Measurements from ENCODE around the gene ZBED4.
"Not testable (repeated sequence)": the region's sequence is repeated elsewhere in the genome, so short reads cannot be mapped to it uniquely, and the experiment has no call there.

Gene ZBED4

DNA sequence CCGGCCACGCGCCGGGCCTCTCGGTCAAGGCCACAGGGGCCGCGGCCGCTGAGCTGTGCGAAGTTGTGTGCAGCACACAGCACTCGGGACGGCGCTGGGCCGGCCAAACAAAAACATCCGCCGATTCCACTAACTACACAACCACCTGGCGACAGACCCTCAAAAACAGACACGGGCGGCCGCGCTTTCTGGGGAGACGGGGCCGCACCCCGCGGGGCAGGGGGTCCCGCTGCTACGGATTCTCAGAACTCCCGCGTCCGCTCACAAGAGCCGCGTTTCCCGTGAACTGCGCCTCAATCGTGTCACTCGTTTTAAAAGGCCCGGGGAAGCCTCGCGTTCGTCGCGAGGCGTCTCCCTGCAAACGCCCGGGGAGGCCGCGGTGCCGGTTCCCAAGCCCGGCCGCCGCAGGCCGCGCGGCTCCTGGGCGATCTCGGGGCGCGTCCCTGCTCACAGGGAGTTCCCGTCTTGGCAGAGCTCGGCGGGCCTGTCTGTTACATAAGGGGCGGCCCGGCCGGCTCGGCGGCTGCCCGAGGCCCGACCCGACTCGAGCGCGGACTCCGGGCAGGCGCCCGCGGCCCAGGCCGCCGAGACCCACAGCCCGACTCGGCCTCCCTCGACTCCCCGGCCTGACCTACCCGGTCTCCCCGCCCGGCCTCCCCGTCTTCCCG is 26.9 kb upstream of the ZBED4 start:
- DNase-seq: peak; percentile 64

DNA sequence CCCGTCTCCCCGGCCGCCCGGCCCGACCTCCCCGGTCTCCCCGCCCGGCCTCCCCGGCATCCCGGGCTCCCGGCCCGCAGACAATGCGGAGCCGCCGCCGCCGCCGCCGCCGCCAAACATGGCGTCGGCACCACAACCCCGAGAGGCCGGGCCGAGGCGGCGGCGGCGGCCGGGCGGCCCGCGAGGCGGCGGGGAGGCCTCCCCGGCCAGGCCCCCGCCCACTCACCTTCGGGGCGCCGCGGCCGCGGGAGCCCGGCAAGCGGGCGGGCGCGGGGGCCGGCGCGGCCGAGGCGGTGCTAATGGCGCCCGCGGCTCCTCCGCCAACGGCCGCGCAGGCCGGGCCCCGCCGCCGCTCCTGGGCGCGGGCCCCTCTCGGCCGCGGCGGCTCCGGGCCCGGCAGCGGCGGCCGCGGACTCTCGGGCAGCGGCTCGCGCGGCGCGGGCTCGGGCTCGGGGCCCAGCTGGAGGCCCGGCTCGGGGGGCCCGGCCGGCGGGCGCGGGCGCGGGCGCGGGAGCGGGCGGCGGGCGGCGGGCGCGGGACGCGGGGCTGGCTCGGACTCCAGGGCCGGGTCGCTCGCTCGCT is 26.3 kb upstream of the ZBED4 start:
- peak; percentile 56 for DNase-seq

DNA sequence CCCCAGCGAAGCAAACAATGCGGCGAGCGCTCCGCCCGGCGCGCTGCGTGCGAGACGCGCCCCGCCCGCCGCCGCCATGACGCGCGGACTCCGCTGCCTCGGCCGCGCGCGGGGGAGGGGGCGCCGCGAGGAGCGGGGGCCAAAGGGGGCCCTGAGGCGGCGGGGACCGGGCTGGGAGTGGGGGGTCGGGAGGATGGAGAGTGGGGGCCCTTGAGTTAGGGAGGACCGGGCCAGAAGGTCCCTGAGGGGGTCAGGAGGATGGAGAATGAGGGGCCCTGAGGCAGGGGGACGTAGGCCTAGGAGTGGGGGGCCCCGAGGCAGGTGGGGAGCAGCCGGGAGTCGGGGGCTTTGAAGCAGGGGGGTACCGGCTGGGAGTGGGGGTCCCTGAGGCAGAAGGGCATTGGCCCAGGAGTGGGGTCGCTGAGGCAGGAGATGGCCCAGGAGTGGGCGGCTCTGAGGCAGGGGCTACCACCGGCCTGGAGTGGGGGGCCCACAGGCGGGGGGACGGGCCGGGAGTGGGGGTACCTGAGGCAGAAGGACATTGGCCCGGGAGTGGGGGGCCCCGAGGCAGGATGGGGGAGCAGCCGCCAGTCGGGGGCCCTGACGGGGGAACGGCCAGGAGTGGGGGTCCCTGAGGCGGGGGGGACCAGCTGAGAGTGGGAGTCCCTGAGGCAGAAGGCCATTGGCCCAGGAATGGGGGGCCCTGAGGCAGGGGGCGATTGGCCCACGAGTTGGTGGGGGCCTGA is 25.6 kb upstream of the ZBED4 start, which contains the start of gene BRD1:
Gene BRD1, minus strand, starts transcription at position 21 of the 746 bp plus-strand sequence. CDS start 3,556 bp downstream, outside the sequence.
- peak; percentile 86 for DNase-seq

DNA sequence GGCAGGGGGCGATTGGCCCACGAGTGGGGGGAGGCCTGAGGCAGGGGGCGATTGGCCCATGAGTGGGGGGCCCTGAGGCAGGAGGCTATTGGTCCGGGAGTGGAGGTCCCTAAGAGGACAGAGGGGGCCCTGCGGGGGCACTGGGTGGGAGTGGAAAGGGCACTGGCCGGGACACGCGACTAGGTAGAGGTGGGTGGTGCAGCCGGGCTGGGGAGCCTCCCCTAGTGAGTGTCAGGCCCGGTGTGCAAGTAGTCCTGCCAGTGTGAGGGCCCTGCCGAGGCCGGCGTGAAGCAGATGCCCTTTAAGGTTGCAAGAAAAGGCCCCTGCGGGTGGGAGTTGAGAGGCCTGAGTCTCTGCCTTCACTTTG is 25.1 kb upstream of the ZBED4 start:
- no peak for DNase-seq

DNA sequence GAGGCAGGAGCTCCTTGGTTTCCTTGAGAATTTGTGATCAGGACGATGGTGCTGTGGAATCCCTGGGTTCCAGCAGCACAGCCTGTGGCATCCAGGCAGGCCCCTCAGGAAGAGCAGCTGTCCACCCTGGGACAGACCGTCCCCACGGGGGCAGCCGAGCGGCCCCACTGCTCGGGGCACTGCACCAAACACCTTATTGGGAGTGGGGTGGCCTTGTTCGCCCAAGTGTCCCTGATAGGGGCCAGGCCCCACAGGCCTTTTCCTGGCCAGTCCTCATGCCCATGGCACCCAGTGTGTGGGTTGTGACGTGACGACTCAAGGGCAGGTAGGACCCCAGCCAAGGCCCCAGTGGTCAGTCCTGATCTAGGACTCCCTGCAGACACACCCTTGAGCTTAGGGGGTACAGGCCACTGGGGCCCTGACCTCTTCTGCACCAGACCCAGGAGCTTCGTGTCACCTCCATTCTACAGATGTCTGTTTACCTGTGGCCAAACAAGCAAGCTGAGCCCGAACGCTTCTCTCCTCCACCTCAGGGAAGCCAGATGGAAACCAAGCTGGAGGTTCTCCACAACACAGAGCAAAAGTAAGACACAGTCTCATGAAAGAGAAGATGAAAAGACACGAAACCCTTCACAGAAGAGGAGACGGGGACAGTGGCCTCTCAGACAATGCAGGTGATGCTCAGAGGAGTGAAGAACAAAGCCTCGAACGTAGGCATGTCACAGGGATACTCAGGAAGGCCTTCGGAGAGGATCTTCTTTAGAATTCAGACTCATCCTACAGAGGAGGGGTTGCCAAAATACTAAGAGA is 24.4 kb upstream of the ZBED4 start:
- DNase-seq: no peak

DNA sequence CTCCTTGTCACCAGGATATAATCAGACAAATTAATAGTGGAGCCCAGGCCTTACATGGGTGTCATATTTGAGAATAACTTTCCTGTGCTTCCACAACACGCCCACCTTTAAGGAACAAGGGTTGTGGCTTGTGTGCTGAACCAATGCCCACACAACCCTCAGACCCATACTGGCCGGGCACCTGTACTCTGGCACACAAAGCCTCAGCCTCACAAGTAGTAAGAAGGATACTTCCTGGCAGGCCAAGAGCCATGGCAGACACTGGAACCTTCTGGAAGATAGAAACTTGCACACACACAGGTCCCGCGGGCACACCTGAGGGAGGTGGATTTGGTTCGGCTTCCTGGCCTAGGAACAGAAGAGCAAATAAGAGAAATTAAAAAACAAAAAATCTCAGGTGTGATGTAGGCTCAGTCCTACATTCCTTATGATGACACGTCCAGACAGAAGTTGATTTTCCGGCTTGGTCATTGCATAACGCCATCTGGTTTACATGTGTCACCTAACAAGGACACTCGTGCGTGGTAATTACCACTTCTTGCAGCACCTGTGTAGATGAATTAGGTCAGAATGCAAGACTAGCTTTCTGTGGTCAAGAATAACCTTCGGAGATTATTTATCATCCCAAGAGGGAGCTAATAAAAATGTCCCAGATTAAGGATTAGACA is 20.2 kb upstream of the ZBED4 start:
- DNase-seq: no peak

DNA sequence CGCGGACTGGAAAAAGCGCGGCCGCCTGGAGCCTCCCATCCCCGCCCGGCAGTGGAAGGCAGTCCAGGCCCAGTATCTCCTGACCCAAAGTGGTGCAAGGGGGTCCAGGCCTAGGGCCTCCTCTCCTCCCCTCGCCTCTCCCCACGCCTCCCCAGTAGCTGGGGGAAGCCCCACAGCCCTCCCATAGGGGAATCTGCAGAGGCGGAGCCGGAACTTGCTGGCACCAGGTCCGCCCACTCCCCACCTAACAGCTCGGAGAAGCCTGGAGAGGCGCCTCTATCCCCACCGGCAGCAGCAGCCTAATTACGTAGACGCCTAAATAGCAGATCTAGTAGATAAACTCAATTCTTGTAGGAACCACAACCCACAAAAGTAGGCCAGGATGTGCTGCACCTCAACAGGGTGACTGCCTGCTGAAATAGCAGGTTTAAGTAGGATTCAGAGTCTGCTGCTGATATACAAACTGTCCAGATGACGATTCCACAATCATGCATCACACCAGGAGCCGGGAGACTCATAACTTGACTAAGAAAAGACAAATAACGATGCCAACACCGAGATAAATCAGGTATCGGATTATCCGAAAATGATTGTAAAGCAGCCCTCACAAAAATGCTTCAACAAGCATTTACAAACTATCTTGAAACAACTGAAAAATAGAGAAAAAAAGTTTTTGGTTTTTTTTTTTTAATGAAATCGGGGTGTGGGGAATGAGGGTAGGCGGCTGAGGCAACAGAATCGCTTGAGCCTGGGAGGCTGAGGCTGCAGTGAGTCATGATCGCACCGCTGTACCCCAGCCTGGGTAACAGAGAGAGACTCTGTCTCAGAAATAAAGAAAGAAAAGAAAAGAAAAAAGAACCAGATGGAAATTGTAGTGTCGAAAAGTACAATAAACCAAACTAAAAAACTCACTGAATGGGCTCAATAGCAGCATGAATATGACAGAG is 14.6 kb upstream of the ZBED4 start:
- peak; percentile 34 for DNase-seq

DNA sequence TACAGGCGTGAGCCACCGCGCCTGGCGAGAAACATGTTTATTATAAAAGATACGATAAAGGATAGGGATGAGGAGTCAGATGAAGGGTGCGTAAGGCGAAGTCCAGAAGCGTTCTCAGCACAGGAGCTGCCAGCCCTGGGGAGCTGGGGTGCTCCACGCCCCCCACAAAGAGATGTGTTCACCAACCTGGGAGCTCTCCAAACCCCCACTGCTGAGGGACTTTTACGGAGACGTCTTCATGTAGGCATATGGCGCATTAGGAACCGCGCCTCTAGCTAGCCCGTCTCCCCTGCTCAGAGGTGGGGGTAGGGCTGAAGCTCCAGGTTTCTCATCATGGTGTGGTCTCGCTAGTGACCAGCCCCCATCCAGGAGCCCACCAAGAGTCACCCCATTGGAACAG is 8.4 kb upstream of the ZBED4 start:
- DNase-seq: no peak

DNA sequence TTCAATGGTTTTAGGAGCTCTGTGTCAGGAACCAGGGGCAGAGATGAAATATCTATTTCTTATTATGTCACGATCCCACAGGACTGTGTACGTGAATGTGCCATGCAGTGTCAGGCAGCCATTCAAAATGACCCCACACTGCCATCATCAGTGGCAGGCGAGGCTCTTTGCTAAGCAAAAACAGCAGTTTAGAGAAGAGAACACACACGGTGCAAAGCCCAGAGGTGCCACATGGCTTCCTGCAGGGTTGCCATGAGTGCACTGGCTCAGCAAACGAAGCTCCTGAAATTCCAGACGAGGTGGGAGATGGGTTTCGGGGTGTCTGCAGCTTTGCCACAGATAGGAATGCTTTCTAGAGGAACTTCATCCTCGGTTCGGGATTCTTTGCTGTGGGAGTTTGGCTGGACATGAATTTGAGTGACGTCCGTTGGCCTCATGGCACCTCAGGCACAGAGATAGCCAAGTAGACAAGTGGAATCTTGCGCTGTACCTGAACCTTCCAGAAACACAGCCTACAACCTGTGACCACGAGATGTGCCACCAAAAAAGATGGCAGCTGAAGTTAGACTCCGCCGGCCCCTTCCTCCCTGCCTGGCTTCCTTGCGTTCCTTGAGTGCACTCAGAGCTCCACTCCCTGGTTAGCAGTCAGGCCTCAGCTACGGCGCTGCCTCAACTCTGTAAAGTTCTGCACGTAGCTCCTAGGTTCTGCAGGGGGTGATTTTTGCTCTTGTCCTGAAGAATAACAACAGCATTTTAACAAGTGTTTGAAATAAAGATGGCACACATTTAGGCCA is 7.8 kb upstream of the ZBED4 start:
- no peak for DNase-seq

DNA sequence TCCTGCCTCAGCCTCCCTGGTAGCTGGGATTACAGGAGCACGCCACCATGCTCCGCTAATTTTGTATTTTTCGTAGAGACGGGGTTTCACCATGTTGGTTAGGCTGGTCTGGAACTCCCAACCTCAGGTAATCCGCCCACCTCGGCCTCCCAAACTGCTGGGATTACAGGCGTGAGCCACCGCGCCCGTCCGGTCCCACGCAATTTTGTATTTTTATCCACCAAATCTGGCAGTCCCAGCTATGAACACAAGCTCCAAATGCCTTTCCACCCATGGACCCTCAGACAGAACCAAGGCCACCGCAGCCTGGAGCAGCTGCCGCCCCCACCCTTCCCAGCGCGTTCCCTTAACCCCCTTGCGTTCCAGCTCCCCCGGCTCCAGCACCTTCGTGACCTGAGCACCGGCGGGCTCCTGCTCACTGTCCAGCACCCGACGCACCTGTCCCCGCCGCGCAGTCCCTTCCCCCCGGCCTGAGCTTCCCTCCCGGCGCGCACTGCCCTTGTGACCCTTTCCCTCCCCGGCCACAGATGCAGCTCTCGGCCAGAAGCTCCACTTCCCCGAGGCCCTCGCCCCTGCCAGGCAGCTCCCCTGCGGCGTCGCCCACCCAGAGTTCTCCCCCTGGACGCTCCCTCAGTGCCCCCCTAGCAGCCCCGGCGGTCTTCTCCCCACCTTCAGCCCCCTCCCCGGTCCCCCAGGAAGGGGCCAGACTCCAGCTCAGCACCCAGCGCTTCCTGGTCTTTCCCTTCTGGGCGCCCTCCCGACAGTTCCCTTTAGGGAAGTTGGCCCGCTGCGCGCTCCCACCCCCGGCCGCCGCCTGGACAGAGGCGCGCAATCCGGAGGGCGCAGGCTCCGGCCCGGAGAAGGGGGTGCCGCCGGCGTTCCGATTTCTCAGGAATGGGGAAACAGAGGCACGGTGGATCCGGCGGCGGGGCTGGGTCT is 5.6 kb upstream of the ZBED4 start:
- DNase-seq: peak; percentile 79

DNA sequence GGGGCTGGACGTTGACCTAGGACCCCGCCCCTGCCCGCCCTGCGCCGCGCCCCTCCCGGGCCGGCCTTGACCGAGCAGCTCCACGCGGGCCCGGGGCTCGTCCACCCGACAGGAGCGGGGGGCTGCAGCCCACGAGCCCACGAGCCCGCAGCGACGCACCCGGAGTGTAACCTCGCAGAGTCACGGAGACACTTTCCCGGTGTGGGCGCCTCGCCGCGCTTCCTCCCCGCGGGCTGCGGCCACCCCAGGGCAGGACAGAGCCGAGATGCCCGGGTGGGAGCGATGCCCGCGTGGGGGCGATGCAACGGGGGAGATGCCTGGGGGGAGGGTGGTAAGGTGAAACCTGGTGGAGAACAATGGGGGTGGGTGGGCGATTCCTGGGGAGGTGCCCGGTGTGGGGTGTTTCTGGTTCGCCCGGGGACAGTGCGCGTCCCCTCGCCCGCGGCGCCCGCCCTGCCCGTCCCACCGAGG is 4.9 kb upstream of the ZBED4 start:
- DNase-seq: peak; percentile 21

DNA sequence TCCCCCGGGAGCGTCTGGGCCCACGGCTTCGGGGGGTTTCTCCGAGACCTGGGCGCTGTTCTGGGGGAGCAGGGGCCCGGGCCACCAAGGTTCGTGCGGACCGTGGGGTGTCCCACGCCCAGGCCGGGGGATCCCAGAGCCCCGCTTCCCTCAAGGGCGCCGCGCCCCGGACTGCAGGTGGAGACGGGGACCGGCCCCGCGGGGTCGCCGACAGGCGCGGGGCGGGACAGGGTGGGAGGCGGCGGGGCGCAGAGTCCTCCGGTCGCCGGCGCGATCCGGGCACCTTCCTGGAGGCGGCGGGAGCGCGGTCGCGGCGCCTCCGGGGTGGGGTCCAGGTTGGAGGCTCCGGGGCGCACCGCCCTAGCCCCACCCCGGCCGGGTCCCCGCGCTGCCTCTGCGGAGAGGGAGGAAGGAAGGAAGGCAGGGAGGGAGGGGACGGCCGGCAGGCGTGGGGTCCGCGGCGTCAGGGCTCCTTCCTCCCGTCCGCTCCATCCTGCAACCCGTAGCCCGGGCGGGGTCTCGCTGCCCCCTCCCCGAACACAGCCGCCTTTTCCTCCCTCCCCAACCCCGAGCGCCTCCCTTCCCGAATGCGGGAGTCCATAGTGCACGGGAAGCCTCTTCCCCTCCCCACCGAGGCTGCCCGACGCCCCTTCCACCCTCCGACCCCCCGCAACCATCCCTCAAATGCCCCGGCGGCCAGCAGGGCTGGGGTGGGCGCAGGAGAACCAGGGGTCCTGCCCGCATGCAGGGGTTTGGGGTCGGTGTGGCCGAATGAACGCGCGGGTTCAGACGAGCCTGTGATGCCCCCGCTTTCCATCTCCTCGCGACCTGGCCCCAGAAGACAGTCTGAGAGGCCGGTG is 4.3 kb upstream of the ZBED4 start:
- no peak for DNase-seq

DNA sequence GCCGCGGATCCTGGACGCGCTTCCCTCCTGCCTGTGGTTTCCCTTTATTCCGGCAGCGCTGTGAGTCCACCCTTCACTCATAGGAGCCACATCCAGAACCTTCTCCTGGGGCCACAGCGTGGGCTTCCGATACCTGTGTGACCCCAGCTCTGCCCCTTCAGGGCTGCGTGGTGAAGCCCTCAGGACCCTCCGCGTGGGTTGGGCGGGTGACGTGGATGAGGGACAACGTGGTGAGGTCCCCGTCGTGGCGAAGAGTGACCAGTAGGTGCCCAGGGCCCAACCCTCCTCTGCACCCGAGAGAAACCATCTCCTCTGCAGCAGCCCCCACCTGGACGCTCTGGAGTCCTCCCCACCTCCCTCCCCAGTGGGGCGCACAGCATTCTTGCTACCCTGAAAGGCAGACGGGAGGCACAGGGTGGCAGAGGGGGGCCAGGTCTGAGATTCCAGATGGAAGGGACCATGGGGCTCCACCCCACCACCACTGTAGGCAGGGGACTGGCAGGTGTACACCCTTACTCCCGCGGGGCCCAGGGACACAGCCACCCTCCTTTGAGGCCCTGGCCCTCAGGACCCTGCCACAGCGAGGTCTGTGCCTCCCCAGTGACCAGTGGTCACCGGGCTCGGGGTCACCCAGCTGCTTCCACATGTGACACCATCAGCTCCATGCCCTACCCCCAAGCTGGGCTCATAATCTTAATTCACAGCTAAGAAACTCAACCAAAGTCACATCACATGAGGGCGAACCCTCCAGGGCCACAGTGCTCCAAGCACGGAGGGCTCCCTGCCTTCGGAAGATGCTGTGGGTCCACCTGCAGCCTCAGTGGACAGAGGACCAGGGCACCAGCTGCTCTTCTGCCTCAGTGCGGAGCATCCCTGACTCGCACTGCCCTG is 3.4 kb upstream of the ZBED4 start:
- DNase-seq: no peak

DNA sequence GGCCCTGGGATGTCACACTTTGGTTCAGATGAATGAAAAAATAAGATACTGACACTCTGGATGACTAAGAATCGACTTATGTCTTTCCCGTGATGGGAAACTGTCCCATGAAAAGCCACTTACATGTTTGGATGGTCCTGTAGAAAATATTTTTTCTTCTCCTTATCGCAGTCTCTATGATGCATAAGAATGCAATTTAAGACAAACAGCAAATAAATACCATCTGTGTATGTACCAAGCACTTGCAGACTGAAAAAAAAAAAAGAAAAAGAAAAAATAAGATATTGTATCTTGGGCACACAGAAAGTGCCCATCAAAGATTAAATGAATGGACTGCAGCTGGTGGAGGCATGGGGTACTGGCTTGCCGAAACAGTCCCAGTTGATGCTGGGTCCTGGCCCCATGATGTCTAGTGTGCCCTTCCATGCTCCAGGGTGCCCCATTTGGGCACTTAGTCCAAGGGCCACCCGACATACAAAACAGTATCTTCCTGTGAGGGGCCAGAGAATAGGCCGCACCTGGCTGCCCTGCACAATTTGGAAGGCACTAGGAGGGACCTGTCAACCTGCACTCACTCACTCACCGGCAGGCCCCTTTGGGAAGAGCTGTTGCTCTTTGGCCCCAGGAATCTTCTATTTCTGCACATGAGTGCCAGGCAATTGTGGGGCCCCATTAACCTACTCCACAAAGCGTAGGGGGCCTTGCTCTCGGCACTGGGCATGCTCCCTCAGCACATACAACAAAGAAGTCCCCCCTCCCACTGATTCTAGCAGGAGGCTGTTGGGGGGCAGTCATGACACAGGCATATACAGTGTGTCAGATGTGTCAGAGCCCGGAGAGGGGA is 2.5 kb upstream of the ZBED4 start:
- DNase-seq: no peak

DNA sequence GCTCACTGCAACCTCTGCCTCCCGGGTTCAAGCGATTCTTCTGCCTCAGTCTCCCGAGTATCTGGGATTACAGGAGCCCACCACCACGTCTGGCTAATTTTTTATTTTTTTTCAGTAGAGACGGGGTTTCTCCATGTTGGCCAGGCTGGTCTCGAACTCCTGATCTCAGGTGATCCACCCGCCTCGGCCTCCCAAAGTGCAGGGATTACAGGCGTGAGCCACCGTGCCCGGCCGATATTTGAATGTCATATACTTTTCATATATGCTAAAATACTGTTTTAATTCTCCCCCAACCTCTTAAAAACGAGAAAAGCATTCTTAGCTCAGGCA is 1.1 kb upstream of the ZBED4 start:
- DNase-seq: not testable (repeated sequence)
